ENCODE measurements around the gene FBXO11. TPM values are rescaled to one million over a fixed set of nuclear protein-coding genes. Genes with fewer than 3 reads are reported as not detected.
"Not testable (repeated sequence)": the region's sequence is repeated elsewhere in the genome, so short reads cannot be mapped to it uniquely, and the experiment has no call there.

FBXO11 gene
- total RNA-seq, 4 donors from 2014 or later = 43.0 to 77.2 (median 51.3) TPM

DNA sequence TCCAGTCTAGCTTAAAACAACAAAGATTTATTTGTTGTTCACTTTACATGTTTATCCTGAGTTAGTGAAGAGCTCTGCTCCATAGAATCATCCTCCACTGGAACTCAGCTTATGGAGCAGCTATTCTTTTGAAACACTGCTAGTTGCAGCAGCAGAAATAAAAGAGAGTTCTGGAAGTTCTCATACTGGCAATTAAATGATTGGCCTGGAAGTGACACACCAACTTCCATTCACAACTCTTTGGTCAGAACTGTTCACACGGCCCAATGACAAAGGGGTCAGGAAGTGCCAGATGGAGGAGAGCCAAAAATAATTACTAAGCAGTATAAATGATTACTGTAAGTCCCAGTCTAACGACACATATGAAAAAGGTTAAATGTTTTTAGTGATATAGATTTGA lies 39.1 kb downstream of the FBXO11 start:
- Histone ChIP-seq H3K27me3 (no peaks in the 10 kb centered on the region), H3K36me3 (no peaks in the 10 kb centered on the region), H3K4me3 (no peak overlapping the region), H3K4me1 (peaks cover 0 to 17% (median 0%) of the 10 kb centered on the region in 4 donors), H3K9me3 (no peaks in the 10 kb centered on the region), H3K27ac (peak overlapping the region in 1 of 4 donors; percentile 22)
- TF ChIP-seq, protein P1, sequence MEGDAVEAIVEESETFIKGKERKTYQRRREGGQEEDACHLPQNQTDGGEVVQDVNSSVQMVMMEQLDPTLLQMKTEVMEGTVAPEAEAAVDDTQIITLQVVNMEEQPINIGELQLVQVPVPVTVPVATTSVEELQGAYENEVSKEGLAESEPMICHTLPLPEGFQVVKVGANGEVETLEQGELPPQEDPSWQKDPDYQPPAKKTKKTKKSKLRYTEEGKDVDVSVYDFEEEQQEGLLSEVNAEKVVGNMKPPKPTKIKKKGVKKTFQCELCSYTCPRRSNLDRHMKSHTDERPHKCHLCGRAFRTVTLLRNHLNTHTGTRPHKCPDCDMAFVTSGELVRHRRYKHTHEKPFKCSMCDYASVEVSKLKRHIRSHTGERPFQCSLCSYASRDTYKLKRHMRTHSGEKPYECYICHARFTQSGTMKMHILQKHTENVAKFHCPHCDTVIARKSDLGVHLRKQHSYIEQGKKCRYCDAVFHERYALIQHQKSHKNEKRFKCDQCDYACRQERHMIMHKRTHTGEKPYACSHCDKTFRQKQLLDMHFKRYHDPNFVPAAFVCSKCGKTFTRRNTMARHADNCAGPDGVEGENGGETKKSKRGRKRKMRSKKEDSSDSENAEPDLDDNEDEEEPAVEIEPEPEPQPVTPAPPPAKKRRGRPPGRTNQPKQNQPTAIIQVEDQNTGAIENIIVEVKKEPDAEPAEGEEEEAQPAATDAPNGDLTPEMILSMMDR (IDR thresholded peaks at IDR 0.05) = no peak
- TF ChIP-seq POLR2A (IDR thresholded peaks at IDR 0.05) = no peak
- DNase-seq = no peak

- Histone ChIP-seq H3K9me3 (no peaks in the 10 kb centered on the region), H3K27ac (no peak overlapping the region), H3K27me3 (no peaks in the 10 kb centered on the region), H3K36me3 (no peaks in the 10 kb centered on the region), H3K4me3 (no peak overlapping the region), H3K4me1 (peaks cover 0 to 17% (median 0%) of the 10 kb centered on the region in 4 donors)
- TF ChIP-seq POLR2A (IDR thresholded peaks at IDR 0.05) = no peak
- TF ChIP-seq, protein P1 (IDR thresholded peaks at IDR 0.05) = no peak
- no peak for DNase-seq
Observed at GRCh38 chr2:47864566-47864965, 41.7 kb downstream of the FBXO11 start.

DNA sequence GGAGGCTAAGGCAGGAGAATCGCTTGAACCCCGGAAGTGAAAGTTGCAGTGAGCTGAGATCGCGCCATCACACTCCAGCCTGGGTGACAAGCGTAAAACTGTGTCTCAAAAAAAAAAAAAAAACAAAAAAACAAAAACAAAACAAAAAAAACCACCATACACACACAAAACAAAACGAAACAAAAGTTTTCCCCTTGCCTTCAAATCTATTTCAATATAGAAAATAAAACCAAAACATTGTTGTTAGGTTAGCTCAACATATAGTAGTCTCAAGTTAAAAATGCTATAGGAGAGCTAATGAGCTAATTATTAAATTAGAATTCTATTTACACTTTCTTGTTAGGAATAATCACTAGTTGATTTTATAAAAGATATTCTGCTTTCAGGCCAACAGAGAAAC lies 43.3 kb downstream of the FBXO11 start:
- TF ChIP-seq, protein P1 (IDR thresholded peaks at IDR 0.05) = no peak
- TF ChIP-seq POLR2A (IDR thresholded peaks at IDR 0.05) = no peak
- Histone ChIP-seq H3K27ac (no peak overlapping the region), H3K27me3 (no peaks in the 10 kb centered on the region), H3K4me3 (no peak overlapping the region), H3K36me3 (no peaks in the 10 kb centered on the region), H3K9me3 (no peaks in the 10 kb centered on the region), H3K4me1 (peaks cover 0 to 11% (median 0%) of the 10 kb centered on the region in 4 donors)
- no peak for DNase-seq

- not testable (repeated sequence) for H3K27ac ChIP-seq, H3K27me3 ChIP-seq, H3K4me3 ChIP-seq, DNase-seq, H3K9me3 ChIP-seq, H3K36me3 ChIP-seq
- H3K4me1 ChIP-seq = peaks cover 0 to 12% (median 0%) of the 10 kb centered on the region in 4 donors
Observed at GRCh38 chr2:47853067-47853777, 53.1 kb downstream of the FBXO11 start.

- no peak overlapping the region for H3K4me3 ChIP-seq
Observed at GRCh38 chr2:47850198-47850597, 56.1 kb downstream of the FBXO11 start.

DNA sequence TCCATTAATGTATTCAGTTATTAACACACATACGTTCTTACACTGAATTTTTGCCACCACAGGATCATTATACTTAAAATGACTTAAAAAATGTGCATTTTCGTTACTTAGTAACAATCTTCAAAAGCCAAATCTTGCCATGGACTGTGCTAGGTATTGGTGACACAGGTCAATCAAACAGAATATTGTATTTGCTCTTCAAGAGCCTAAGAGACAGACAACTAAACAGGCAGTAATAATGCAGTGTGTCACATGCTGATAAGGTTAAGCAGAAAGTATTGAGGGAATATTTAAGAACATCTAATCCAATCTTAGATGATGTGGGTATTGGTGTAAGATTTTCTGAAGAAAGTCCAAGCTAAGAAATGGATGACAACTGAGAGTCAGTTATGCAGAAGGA lies 56.9 kb downstream of the FBXO11 start:
- no peak overlapping the region for H3K4me3 ChIP-seq
- H3K36me3 ChIP-seq = no peaks in the 10 kb centered on the region
- DNase-seq = no peak
- peaks cover 0 to 8% (median 0%) of the 10 kb centered on the region in 4 donors for H3K4me1 ChIP-seq
- TF ChIP-seq POLR2A (IDR thresholded peaks at IDR 0.05) = no peak
- TF ChIP-seq, protein P1 (IDR thresholded peaks at IDR 0.05) = no peak
- H3K27me3 ChIP-seq = no peaks in the 10 kb centered on the region
- no peaks in the 10 kb centered on the region for H3K9me3 ChIP-seq
- no peak overlapping the region for H3K27ac ChIP-seq

More at GRCh38 chr2:47850198-47850597, 56.1 kb downstream of the FBXO11 start:
- Histone ChIP-seq H3K4me1 (peaks cover 0 to 8% (median 0%) of the 10 kb centered on the region in 4 donors), H3K27me3 (no peaks in the 10 kb centered on the region), H3K27ac (no peak overlapping the region), H3K36me3 (no peaks in the 10 kb centered on the region), H3K9me3 (no peaks in the 10 kb centered on the region)
- TF ChIP-seq, protein P1 (IDR thresholded peaks at IDR 0.05) = no peak
- TF ChIP-seq POLR2A (IDR thresholded peaks at IDR 0.05) = no peak
- no peak for DNase-seq

All from Peyer's patch (tissue), 4 donors.